Measurements from ENCODE around the gene KCNG1. TPM values are rescaled to one million over a fixed set of nuclear protein-coding genes. Genes with fewer than 3 reads are reported as not detected.

Gene KCNG1
- total and polyA plus RNA-seq, 2 of the 13 experiments (the other 11 are each of a cell fraction or from before 2014, with no cell fraction given): not detected

GRCh38 chr20:51029963-51030920, 7.3 kb upstream of the KCNG1 start:
- FAIRE-seq (no peak), ATAC-seq (peak; percentile 26; the same call in 2 of the 3 replicates), DNase-seq (ENCODE audit: low spot score) (no peak)
- no peak overlapping the region for H3K4me2 ChIP-seq (ENCODE audit: low read depth, low read length)
- H2AFZ ChIP-seq (ENCODE audit: low read length): no peak overlapping the region
- H3K27ac ChIP-seq (ENCODE audit: extremely low read length, insufficient read depth, low read length): no peak overlapping the region
- WGBS (ENCODE audit: low lambda C conversion rate): 9% methylated on average over 17 of the region's 17 CpGs
- no peaks in the 10 kb centered on the region for H4K20me1 ChIP-seq (ENCODE audit: insufficient read depth, low read length)
- intact Hi-C loops (cut with micrococcal nuclease; ENCODE audit: unreplicated experiment) (no loop called here), in situ Hi-C loops (cut with HindIII; ENCODE audit: extremely low pct_ligation_motif_present, low pct_unique_long_range_greater_than_20kb) (no loop called here)
- H3K36me3 ChIP-seq (replicated peaks in 1 of 2; ENCODE audit: control insufficient read depth in 1 of 2, insufficient read depth in 2 of 2, low read length in 2 of 2): no peaks in the 10 kb centered on the region
- no peaks in the 10 kb centered on the region for H3K79me2 ChIP-seq (ENCODE audit: insufficient read depth, low read length)
- H3K4me1 ChIP-seq (ENCODE audit: insufficient read depth, low read length): no peaks in the 10 kb centered on the region
- no peak overlapping the region for H3K4me3 ChIP-seq (replicated peaks in 1 of 3; ENCODE audit: insufficient read depth in 1 of 3, low read depth in 2 of 3, low read length in 3 of 3)
- BruUV-seq (replicated peaks): no TSS peak
- CTCF ChIA-PET (ENCODE audit: low intra/inter-chr PET ratio, low total read pairs): no interaction called here
- no peaks in the 10 kb centered on the region for H3K9me3 ChIP-seq (ENCODE audit: low read length)
- POLR2A ChIA-PET: interaction anchor here (0.7 kb wide), 1 partner anchor 72 kb away, joined by 3 read pairs; the partner anchor contains the start of genes DPM1 and MOCS3
- H3K27me3 ChIP-seq (ENCODE audit: control insufficient read depth in 1 of 2, insufficient read depth in 2 of 2, low read length in 2 of 2): peaks cover 14 to 53% of the 10 kb centered on the region in 2 experiments
- H3K9ac ChIP-seq (ENCODE audit: insufficient read depth, low read depth, low read length): no peak overlapping the region
- TF ChIP-seq AGO2 (optimal IDR thresholded peaks at IDR 0.05; ENCODE audit: low read depth, low read length) (no peak), HNRNPK (IDR thresholded peaks at IDR 0.05; ENCODE audit: low read depth, low read length, poor library complexity, severe bottlenecking) (no peak), TAF15 (IDR thresholded peaks at IDR 0.05; ENCODE audit: low read depth, low read length, poor library complexity, severe bottlenecking) (no peak), ZNF660 (CRISPR knock-in tag; IDR thresholded peaks at IDR 0.05; ENCODE audit: borderline replicate concordance, low read depth) (no peak), ARHGAP35 (CRISPR knock-in tag; IDR thresholded peaks at IDR 0.05; ENCODE audit: borderline replicate concordance) (no peak), ARID2 (CRISPR knock-in tag; IDR thresholded peaks at IDR 0.05; ENCODE audit: borderline replicate concordance) (no peak), ATF6 (CRISPR knock-in tag; conservative IDR thresholded peaks at IDR 0.05) (no peak), SSRP1 (CRISPR knock-in tag; IDR thresholded peaks at IDR 0.05) (no peak), ZNF737 (CRISPR knock-in tag; IDR thresholded peaks at IDR 0.05; ENCODE audit: borderline replicate concordance) (no peak), ATF2 (CRISPR knock-in tag; IDR thresholded peaks at IDR 0.05) (no peak), ZNF264 (CRISPR knock-in tag; IDR thresholded peaks at IDR 0.05) (no peak), CHD2 (IDR thresholded peaks at IDR 0.05; ENCODE audit: low read depth, low read length) (no peak)
- TF ChIP-seq, protein P1, sequence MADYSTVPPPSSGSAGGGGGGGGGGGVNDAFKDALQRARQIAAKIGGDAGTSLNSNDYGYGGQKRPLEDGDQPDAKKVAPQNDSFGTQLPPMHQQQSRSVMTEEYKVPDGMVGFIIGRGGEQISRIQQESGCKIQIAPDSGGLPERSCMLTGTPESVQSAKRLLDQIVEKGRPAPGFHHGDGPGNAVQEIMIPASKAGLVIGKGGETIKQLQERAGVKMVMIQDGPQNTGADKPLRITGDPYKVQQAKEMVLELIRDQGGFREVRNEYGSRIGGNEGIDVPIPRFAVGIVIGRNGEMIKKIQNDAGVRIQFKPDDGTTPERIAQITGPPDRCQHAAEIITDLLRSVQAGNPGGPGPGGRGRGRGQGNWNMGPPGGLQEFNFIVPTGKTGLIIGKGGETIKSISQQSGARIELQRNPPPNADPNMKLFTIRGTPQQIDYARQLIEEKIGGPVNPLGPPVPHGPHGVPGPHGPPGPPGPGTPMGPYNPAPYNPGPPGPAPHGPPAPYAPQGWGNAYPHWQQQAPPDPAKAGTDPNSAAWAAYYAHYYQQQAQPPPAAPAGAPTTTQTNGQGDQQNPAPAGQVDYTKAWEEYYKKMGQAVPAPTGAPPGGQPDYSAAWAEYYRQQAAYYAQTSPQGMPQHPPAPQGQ (CRISPR knock-in tag; IDR thresholded peaks at IDR 0.05; ENCODE audit: borderline replicate concordance): no peak
- TF ChIP-seq, protein P2, sequence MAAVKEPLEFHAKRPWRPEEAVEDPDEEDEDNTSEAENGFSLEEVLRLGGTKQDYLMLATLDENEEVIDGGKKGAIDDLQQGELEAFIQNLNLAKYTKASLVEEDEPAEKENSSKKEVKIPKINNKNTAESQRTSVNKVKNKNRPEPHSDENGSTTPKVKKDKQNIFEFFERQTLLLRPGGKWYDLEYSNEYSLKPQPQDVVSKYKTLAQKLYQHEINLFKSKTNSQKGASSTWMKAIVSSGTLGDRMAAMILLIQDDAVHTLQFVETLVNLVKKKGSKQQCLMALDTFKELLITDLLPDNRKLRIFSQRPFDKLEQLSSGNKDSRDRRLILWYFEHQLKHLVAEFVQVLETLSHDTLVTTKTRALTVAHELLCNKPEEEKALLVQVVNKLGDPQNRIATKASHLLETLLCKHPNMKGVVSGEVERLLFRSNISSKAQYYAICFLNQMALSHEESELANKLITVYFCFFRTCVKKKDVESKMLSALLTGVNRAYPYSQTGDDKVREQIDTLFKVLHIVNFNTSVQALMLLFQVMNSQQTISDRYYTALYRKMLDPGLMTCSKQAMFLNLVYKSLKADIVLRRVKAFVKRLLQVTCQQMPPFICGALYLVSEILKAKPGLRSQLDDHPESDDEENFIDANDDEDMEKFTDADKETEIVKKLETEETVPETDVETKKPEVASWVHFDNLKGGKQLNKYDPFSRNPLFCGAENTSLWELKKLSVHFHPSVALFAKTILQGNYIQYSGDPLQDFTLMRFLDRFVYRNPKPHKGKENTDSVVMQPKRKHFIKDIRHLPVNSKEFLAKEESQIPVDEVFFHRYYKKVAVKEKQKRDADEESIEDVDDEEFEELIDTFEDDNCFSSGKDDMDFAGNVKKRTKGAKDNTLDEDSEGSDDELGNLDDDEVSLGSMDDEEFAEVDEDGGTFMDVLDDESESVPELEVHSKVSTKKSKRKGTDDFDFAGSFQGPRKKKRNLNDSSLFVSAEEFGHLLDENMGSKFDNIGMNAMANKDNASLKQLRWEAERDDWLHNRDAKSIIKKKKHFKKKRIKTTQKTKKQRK (IDR thresholded peaks at IDR 0.05; ENCODE audit: low read length): no peak
